ENCODE measurements around the gene SLC2A1.

- TF ChIP-seq CTCF (IDR thresholded peaks at IDR 0.05) (no peak), POLR2A (IDR thresholded peaks at IDR 0.05) (no peak)
Observed at GRCh38 chr1:42937141-42937696, 21.4 kb downstream of the SLC2A1 start.

Data from uterus (tissue), 2 donors.